Measurements from ENCODE around the gene ABCC11. TPM values are rescaled to one million over a fixed set of nuclear protein-coding genes. Genes with fewer than 3 reads are reported as not detected.
"Not testable (repeated sequence)": the region's sequence is repeated elsewhere in the genome, so short reads cannot be mapped to it uniquely, and the experiment has no call there.

ABCC11 gene
- total RNA-seq, 1 donor: under 0.01 TPM

GRCh38 chr16:48204825-48205151, 42.6 kb downstream of the ABCC11 start:
- no peak for DNase-seq (ENCODE audit: low read depth in 2 of 3, low spot score in 2 of 3)

GRCh38 chr16:48203974-48204824, 43.1 kb downstream of the ABCC11 start:
- DNase-seq (ENCODE audit: low read depth in 2 of 3, low spot score in 2 of 3): no peak

- no peak for DNase-seq (ENCODE audit: low read depth in 2 of 3, low spot score in 2 of 3)
Measured at GRCh38 chr16:48201515-48202201, 45.7 kb downstream of the ABCC11 start.

GRCh38 chr16:48197294-48197693, 50.0 kb downstream of the ABCC11 start:
- no peak for DNase-seq (ENCODE audit: low read depth in 2 of 3, low spot score in 2 of 3)

- DNase-seq (ENCODE audit: low read depth in 2 of 3, low spot score in 2 of 3): no peak
Measured at GRCh38 chr16:48194828-48195556, 52.3 kb downstream of the ABCC11 start.

- DNase-seq (ENCODE audit: low read depth in 2 of 3, low spot score in 2 of 3): no peak
Measured at GRCh38 chr16:48193846-48194245, 53.5 kb downstream of the ABCC11 start.

- DNase-seq (ENCODE audit: low read depth in 2 of 3, low spot score in 2 of 3): no peak
Measured at GRCh38 chr16:48188449-48189102, 58.8 kb downstream of the ABCC11 start.

GRCh38 chr16:48187779-48188178, 59.6 kb downstream of the ABCC11 start:
- no peak for DNase-seq (ENCODE audit: low read depth in 2 of 3, low spot score in 2 of 3)

- DNase-seq (ENCODE audit: low read depth in 2 of 3, low spot score in 2 of 3): no peak
Measured at GRCh38 chr16:48184681-48185080, 62.7 kb downstream of the ABCC11 start.

- no peak for DNase-seq (ENCODE audit: low read depth in 2 of 3, low spot score in 2 of 3)
Measured at GRCh38 chr16:48182979-48183537, 64.3 kb downstream of the ABCC11 start.

- DNase-seq (ENCODE audit: low read depth in 2 of 3, low spot score in 2 of 3): not testable (repeated sequence)
Measured at GRCh38 chr16:48181746-48182520, 65.4 kb downstream of the ABCC11 start.

GRCh38 chr16:48180868-48181480, 66.4 kb downstream of the ABCC11 start:
- DNase-seq (ENCODE audit: low read depth in 2 of 3, low spot score in 2 of 3): no peak

- no peak for DNase-seq (ENCODE audit: low read depth in 2 of 3, low spot score in 2 of 3)
Measured at GRCh38 chr16:48176635-48177408, 70.5 kb downstream of the ABCC11 start.

GRCh38 chr16:48173889-48174288, 73.5 kb downstream of the ABCC11 start:
- no peak for DNase-seq (ENCODE audit: low read depth in 2 of 3, low spot score in 2 of 3)

GRCh38 chr16:48172682-48173081, 74.7 kb downstream of the ABCC11 start:
- DNase-seq (ENCODE audit: low read depth in 2 of 3, low spot score in 2 of 3): no peak

- no peak for DNase-seq (ENCODE audit: low read depth in 2 of 3, low spot score in 2 of 3)
Measured at GRCh38 chr16:48169896-48170295, 77.4 kb downstream of the ABCC11 start.

- DNase-seq (ENCODE audit: low read depth in 2 of 3, low spot score in 2 of 3): no peak
Measured at GRCh38 chr16:48168075-48168474, 79.3 kb downstream of the ABCC11 start.

GRCh38 chr16:48166617-48167016, 80.7 kb downstream of the ABCC11 start:
- DNase-seq (ENCODE audit: low read depth in 2 of 3, low spot score in 2 of 3): not testable (repeated sequence)

Data from hematopoietic multipotent progenitor cell (in vitro differentiated cells).